Pancreas (tissue), 10 donors: Measurements from ENCODE around the gene TSSC4. TPM values are rescaled to one million over a fixed set of nuclear protein-coding genes. Genes with fewer than 3 reads are reported as not detected.
A peak's percentile ranks its signal among the peaks of the same experiment; 100 is the strongest.

Experiments used
- ATAC-seq, 4 donors: fragments of 200-7000 bp; cut with Tn5 transposase; one replicate each; pipeline versions ENCODE4 v1.8.0 to v1.9.1; 2020; ENCODE audit warnings: mild to moderate bottlenecking in 4 of 4, moderate library complexity in 4 of 4
- DNase-seq, 6 donors: peaks; one replicate each; pipeline ENCODE4 v3.0.0-alpha.2; 2020
- FAIRE-seq: peaks from 2 replicates; lab custom pipeline; 2012; peaks lifted over from hg19 to GRCh38; lab: Jason Lieb, UNC
- H3K27ac ChIP-seq, 4 donors: fragments of 200-600 bp; sonication (generic); 1 replicate in 3 of 4; 2 replicates in 1 of 4; pipeline versions ENCODE4 v1.5.0 to v1.8.0; 2020
- H3K27me3 ChIP-seq, 4 donors: fragments of 200-600 bp; one replicate each; pipeline ENCODE4 v1.8.0; 2021
- H3K36me3 ChIP-seq, 3 donors: fragments of 200-600 bp; sonication (generic) in 1 of 3; one replicate each; pipeline versions ENCODE4 v1.5.0 to v1.8.0; 2020 to 2021
- H3K4me1 ChIP-seq, 3 donors: fragments of 200-600 bp; one replicate each; pipeline ENCODE4 v1.8.0; 2021
- H3K4me3 ChIP-seq, 4 donors: fragments of 200-600 bp; sonication (generic) in 2 of 4; one replicate each; pipeline versions ENCODE4 v1.5.0 to v1.8.0; 2020 to 2021
- H3K9me3 ChIP-seq, 4 donors: fragments of 200-600 bp; one replicate each; pipeline ENCODE4 v1.8.0; 2021
- CTCF ChIP-seq, 4 donors: fragments of 200-600 bp; sonication (generic) in 3 of 4; IDR thresholded peaks; one replicate each; pipeline versions ENCODE4 v1.5.0 to v1.8.0; 2021; ENCODE audit warnings: antibody characterized with exemption in 4 of 4
- WGBS, 2 donors: extraction: QIAGEN DNeasy Blood & Tissue Kit; methylation state at CpG; one replicate each; pipeline ENCODE4 v1.1.7; 2013; 5-methylcytosine and 5-hydroxymethylcytosine counted together
- intact Hi-C, 3 donors: fragments of 100-400 bp; cut with DNase I; formaldehyde crosslinking; loops; one replicate each; pipeline versions ENCODE4 v1.11.1 to v1.14.2; 2022
- polyA plus RNA-seq, 2 donors: library from polyadenylated mRNA; stranded (reverse); fragments of 200-250 nt; gene quantifications; one replicate each; pipeline ENCODE4 v1.2.3, GENCODE V29; 2013
- total RNA-seq, 6 donors: library from RNA; stranded (reverse); fragmentation: NEBNext Ultra II Directional in 4 of 6; extraction: Animal tissue kit (Norgen Biotek cat#: 25700) in 4 of 6; gene quantifications; one replicate each; pipeline versions ENCODE4 v1.2.1 to v1.2.4, GENCODE V29; 2021 to 2023
- donor health status: healthy with polysubstance abuse.
- donor health status: DM: no; HTN: no; CAD: no; lungs with moderate emphysema.
- donor health status: DM: no; HTN: no; CAD: no.
- donor health status: control.
- donor health status: control.
- donor health status: Bipolar disorder and iron deficiency.
- donor health status: DM: yes; HTN: yes; CAD: no.
- donor health status: DM: no; HTN: no; CAD: no.
- donor health status: DM: no; HTN: no; CAD: no.
- donor health status: DM: yes; HTN: yes; CAD: no.

Gene TSSC4
- total and polyA plus RNA-seq, 8 donors: 16.8 to 60.0 (median 22.1) TPM

DNA sequence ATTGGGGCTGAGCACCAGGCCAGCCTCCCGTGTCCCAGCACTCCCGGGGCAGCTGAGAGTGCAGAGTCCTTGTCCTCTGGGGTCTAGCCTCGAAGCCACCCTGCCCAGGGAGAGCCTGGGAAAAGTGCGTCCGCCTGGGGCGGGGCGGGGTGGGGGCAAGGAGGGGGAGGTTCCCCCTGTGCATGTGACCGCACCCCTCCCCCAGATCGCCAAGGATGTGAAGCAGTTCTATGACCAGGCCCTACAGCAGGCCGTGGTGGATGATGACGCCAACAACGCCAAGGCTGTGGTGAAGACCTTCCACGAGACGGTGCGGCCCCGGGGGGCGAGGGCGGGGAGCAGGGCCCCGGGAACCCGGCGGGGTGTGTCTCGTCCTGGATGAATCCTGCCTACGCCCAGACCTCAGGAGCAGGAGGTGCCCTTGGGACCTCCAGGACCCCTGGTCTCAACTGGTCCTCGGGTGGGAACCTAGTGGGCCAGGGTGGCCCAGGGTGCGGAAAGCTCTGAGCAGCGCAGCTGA, 5.3 kb upstream of the TSSC4 start:
- no peak overlapping the region for H3K4me3 ChIP-seq
- no peak for TF ChIP-seq CTCF (IDR thresholded peaks at IDR 0.05)
- WGBS, 2 donors: 91% methylated on average over 26 of the region's 26 CpGs
- H3K27ac ChIP-seq: no peak overlapping the region
- H3K27me3 ChIP-seq: no peaks in the 10 kb centered on the region
- intact Hi-C loops: no loop called here
- ATAC-seq (no peak), DNase-seq (peak in 1 of 6 donors; percentile 35), FAIRE-seq (no peak)
- H3K4me1 ChIP-seq: peaks cover 0 to 8% (median 7%) of the 10 kb centered on the region in 3 donors
- H3K9me3 ChIP-seq: no peaks in the 10 kb centered on the region
- H3K36me3 ChIP-seq: peaks cover 0 to 51% (median 27%) of the 10 kb centered on the region in 3 donors

- peaks cover 0 to 8% (median 7%) of the 10 kb centered on the region in 3 donors for H3K4me1 ChIP-seq
- intact Hi-C loops: no loop called here
- H3K4me3 ChIP-seq: no peak overlapping the region
- no peaks in the 10 kb centered on the region for H3K9me3 ChIP-seq
- DNase-seq: peak in 1 of 6 donors; percentile 64
- H3K27me3 ChIP-seq: no peaks in the 10 kb centered on the region
- no peak for ATAC-seq
- no peak for FAIRE-seq
- 89 to 93% methylated on average over 17 of the region's 17 CpGs for WGBS, 2 donors
- peaks cover 0 to 51% (median 27%) of the 10 kb centered on the region in 3 donors for H3K36me3 ChIP-seq
- no peak for TF ChIP-seq CTCF (IDR thresholded peaks at IDR 0.05)
- H3K27ac ChIP-seq: no peak overlapping the region
Observed at GRCh38 chr11:2395856-2396255, 4.7 kb upstream of the TSSC4 start.

DNA sequence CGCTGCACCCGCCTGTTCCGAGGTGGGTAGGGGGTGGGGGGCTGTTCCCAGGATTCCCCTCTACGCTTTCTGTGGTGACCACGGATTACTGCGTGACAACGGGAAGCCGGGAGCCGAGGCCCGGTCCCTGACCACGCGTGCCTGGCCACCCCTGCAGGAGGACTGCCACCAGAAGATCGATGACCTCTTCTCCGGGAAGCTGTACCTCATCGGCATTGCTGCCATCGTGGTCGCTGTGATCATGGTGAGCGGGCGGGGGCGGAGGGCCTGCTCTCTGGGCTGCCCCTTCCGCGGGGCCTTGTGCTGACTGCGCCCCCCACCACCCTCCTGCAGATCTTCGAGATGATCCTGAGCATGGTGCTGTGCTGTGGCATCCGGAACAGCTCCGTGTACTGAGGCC, 4.1 kb upstream of the TSSC4 start:
- 91 to 93% methylated on average over 26 of the region's 26 CpGs for WGBS, 2 donors
- no peaks in the 10 kb centered on the region for H3K27me3 ChIP-seq
- intact Hi-C loops: no loop called here
- ATAC-seq (no peak), DNase-seq (peak in 1 of 6 donors; percentile 61), FAIRE-seq (no peak)
- H3K9me3 ChIP-seq: no peaks in the 10 kb centered on the region
- peaks cover 2 to 10% (median 9%) of the 10 kb centered on the region in 3 donors for H3K4me1 ChIP-seq
- H3K36me3 ChIP-seq: peaks cover 0 to 46% (median 24%) of the 10 kb centered on the region in 3 donors
- TF ChIP-seq CTCF (IDR thresholded peaks at IDR 0.05): no peak
- no peak overlapping the region for H3K27ac ChIP-seq
- H3K4me3 ChIP-seq: no peak overlapping the region

- no peaks in the 10 kb centered on the region for H3K27me3 ChIP-seq
- ATAC-seq (no peak), FAIRE-seq (no peak), DNase-seq (no peak)
- H3K9me3 ChIP-seq: no peaks in the 10 kb centered on the region
- H3K36me3 ChIP-seq: peaks cover 0 to 41% (median 24%) of the 10 kb centered on the region in 3 donors
- peaks cover 7 to 16% (median 14%) of the 10 kb centered on the region in 3 donors for H3K4me1 ChIP-seq
- intact Hi-C loops: no loop called here
- H3K27ac ChIP-seq: no peak overlapping the region
- WGBS, 2 donors: 90 to 97% methylated on average over 12 of the region's 12 CpGs
- no peak for TF ChIP-seq CTCF (IDR thresholded peaks at IDR 0.05)
- no peak overlapping the region for H3K4me3 ChIP-seq
Observed at GRCh38 chr11:2397005-2397404, 3.5 kb upstream of the TSSC4 start.

DNA sequence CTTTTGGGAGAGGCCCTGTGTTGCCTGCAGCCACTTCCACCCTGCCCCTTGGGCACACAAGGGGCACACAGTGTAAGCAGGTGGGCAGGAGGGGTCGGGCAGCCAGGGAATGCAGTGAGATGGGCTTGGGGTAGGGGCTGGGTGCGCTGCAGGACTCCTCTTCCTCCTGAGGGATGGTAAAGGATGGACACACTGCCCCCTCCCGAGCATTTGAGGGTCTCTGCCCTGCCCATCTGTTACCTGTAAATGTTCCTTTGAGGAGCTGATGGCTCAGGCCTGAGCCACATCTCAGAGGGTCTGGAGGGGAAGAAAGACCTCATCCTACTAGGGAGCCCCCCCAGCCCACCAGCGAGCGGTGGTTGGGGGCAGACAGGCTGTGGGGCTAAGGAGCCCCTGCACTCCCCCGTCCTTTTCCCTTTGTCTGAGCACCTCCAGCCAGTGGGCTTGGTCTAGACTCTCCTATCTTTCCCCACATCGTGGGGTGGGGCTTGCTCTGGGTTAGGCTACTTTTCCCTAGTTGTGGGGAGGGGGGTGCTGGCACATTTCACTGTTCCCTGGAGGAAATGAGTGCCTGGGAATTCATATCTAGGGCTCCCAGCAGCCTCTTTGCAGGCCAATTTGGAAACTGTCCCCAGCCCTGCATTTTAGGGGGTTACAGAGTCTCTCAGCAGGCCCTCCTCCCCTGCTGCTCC, 1.7 kb upstream of the TSSC4 start:
- Histone ChIP-seq H3K27ac (peak overlapping the region; percentile 90 to 96 (median 92)), H3K36me3 (peaks cover 0 to 44% (median 29%) of the 10 kb centered on the region in 3 donors), H3K27me3 (no peaks in the 10 kb centered on the region), H3K9me3 (no peaks in the 10 kb centered on the region), H3K4me3 (peak overlapping the region in 2 of 4 donors; percentile 79 to 80), H3K4me1 (peaks cover 8 to 18% (median 14%) of the 10 kb centered on the region in 3 donors)
- DNase-seq: no peak
- ATAC-seq: no peak
- FAIRE-seq: no peak
- TF ChIP-seq CTCF (IDR thresholded peaks at IDR 0.05): no peak
- 51 to 71% methylated on average over 7 of the region's 7 CpGs for WGBS, 2 donors
- intact Hi-C loops: no loop called here
